GM18499 (cell line): ENCODE data around the gene RNF213.

Experiments
- ATAC-seq: cut with Tn5 transposase; IDR thresholded peaks from one replicate; pipeline ENCODE4 v1.9.1; 2021; ENCODE audit warnings: moderate number of reproducible peaks; ENCODE audit not compliant: insufficient read depth, unreplicated experiment

RNF213 gene

DNA sequence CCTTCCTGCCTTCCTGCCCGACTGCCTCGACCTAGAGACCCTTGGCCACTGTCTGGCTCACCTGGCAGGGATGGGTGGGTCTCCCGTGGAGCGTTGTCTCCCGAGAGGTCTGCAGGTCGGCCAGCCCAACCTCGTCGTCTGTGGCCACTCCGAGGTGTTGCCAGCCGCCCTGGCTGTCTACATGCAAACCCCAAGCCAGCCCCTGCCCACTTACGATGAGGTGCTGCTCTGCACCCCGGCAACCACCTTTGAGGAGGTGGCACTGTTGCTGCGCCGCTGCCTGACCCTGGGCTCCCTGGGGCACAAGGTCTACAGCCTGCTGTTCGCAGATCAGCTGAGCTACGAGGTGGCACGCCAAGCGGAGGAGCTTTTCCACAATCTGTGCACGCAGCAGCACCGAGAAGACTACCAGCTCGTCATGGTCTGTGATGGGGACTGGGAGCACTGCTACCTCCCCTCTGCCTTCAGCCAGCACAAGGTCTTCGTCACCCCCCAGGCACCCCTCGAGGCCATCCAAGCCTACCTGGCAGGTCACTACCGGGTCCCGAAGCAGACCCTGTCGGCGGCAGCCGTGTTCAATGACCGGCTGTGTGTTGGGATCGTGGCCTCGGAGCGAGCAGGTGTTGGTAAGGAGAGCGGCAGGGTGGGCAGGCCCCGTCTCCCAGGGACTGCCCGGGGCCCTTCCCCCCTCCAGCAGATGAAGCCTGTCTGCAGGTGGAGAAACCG is 79.2 kb downstream of the RNF213 start:
- no peak for ATAC-seq

DNA sequence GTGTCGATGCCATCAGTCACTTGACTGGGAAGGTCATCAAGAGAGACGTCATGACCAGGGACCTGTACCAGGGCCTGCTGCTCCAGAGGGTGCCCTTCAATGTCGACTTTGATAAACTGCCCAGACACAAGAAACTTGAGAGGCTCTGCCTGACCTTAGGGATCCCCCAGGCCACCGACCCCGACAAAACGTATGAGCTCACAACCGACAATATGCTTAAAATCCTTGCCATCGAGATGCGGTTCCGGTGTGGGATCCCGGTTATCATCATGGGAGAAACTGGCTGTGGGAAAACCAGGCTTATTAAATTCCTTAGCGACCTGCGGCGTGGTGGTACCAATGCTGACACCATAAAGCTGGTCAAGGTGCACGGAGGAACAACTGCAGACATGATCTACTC is 84.7 kb downstream of the RNF213 start:
- ATAC-seq = no peak

DNA sequence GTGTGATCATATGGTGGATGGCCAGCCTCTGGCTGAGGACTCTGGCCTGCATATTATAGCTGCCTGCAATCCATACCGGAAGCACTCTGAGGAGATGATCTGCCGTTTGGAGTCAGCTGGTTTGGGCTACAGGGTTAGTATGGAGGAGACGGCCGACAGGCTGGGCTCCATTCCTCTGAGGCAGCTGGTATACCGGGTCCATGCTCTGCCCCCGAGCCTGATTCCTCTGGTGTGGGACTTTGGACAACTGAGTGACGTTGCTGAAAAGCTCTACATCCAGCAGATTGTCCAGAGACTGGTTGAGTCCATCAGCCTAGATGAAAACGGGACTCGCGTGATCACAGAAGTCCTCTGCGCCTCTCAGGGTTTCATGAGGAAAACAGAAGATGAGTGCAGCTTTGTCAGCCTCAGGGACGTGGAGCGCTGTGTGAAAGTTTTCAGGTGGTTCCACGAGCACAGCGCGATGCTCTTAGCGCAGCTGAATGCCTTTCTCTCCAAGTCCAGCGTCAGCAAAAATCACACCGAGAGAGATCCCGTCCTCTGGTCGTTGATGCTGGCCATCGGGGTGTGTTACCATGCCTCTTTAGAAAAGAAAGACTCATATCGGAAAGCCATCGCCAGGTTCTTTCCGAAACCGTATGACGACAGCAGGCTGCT is 85.3 kb downstream of the RNF213 start:
- no peak for ATAC-seq

DNA sequence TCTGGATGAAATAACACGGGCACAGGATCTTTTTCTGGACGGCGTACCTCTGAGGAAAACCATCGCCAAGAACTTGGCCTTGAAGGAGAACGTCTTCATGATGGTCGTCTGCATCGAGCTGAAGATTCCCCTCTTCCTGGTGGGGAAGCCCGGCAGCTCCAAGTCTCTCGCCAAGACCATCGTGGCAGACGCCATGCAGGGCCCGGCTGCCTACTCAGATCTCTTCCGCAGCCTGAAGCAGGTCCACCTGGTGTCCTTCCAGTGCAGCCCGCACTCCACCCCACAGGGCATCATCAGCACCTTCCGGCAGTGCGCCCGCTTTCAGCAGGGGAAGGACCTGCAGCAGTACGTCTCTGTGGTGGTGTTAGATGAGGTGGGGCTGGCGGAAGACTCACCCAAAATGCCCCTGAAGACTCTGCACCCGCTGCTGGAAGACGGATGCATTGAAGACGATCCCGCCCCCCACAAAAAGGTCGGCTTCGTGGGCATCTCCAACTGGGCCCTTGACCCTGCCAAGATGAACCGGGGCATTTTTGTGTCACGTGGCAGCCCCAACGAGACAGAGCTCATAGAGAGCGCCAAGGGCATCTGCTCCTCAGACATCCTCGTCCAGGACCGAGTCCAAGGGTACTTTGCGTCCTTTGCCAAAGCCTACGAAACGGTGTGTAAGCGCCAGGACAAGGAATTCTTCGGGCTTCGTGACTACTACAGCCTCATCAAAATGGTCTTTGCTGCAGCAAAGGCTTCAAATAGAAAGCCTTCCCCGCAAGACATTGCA is 86.0 kb downstream of the RNF213 start:
- no peak for ATAC-seq

DNA sequence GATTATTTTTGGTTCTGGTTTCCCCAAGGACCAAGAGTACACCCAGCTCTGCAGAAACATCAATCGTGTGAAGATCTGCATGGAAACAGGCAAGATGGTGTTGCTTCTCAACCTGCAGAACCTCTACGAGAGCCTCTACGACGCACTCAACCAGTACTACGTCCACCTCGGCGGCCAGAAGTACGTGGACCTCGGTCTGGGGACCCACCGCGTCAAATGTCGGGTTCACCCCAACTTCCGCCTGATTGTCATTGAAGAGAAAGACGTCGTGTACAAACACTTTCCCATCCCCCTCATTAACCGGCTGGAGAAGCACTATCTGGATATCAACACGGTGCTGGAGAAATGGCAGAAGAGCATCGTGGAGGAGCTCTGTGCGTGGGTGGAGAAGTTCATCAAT is 86.9 kb downstream of the RNF213 start:
- no peak for ATAC-seq

DNA sequence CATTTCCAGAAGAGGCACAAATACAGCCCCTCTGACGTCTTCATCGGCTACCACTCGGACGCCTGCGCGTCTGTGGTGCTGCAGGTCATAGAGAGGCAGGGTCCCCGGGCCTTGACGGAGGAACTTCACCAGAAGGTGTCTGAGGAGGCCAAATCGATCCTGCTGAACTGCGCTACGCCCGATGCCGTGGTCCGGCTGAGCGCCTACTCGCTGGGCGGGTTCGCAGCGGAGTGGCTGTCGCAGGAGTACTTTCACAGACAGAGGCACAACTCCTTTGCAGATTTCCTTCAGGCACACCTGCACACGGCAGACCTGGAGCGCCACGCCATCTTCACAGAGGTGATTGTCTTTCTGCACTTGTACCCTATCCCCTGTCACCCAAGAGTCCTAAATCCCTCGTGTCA is 87.3 kb downstream of the RNF213 start:
- ATAC-seq = no peak

DNA sequence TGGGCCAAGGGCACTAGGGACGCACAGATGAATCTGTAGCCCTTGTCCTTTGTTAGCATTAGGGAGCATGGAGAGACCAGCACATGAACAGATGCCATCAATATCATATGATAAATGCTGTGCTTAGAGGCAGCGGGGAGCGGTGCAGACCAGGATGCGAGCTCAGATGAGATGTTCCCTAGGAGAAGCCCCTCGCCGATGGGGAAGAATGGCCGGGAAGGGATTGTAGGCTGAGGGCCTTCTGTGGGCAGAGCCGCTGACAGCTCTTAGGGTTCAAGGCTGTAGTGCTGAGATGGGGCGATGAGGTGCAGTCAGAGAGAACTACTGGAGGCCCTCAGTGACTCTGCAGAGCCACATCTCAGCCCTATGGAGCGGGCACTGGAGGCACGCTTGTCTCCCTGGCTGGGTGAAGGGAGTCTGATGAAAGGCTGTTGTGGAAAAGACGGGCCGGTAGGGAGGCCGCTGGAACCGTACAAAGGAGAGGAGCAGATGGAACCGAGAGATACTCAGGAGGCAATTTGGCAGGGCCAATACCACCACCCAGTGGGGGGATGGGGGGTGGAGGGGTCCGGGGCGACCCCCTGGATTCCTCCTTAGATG is 88.0 kb downstream of the RNF213 start:
- no peak for ATAC-seq

DNA sequence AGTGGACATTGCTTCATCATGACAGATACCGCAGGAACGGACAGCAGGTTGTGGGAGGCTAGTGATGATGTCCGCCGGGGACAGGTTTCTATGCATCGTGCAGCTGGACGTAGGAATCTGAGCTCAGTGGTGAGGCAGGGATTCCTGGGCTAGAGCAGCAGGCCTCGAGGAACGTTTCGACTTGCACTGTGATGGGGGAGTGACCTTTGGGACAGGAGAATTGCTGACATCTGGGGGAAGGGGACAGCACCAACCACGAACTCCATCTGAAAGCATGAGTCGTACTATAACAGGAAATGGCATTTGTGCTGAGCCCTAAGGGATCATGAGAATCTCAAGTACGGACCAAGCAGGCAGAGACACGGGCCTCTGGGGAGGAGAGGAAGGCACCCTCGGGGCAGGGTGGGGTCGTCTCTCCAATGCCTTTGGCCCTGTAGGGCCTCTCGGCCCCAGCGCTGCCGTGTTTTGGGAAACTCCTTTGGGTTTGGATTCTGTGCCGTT is 88.5 kb downstream of the RNF213 start:
- no peak for ATAC-seq

DNA sequence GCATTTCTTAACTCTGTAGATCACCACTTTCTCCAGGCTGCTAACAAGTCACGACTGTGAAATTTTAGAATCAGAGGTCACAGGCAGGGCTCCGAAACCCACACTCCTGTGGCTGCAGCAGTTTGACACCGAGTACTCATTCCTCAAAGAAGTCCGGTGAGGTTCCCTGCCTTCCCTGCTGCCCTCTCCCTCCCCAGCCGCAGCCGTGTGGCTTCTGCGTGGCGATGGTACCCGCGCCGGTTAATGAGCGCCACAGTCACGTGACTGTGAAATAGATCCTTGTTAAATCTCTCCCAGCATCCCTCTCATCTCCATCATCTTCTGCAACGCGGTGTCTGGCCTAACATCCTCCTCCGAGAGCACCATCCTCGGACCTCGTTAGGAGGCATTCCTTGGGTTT is 89.1 kb downstream of the RNF213 start:
- ATAC-seq = no peak

DNA sequence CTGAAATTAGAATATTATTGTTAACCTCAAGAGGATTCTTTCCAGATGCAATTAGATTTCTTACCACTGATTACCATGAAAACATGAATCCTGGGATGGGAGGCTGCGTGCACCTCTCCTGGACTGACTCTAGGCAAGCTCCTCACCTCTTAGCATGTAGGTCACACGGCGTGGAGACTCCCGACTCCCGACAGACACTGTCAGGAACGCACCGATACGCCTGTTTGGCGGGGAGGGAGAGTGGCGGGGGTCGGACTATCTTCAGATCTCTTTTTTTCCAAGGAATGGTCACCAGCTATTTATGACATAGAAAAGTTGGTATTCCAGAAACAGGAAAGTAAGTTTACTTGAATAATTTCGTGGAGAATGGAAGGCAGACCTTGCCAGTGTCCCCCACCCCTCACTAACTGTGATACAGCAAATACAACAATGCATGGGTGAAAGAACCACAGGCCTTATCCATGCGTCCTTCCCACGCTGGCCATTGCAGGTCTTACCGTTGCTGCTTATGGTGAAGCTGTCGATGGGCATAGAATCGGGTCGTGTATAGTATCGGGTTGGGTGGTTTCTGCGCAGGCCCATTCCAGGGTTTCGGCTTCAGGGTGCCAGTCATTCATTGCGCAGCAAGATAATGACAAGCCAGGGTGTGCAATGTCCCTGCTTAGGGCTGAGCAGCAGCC is 91.7 kb downstream of the RNF213 start:
- no peak for ATAC-seq

DNA sequence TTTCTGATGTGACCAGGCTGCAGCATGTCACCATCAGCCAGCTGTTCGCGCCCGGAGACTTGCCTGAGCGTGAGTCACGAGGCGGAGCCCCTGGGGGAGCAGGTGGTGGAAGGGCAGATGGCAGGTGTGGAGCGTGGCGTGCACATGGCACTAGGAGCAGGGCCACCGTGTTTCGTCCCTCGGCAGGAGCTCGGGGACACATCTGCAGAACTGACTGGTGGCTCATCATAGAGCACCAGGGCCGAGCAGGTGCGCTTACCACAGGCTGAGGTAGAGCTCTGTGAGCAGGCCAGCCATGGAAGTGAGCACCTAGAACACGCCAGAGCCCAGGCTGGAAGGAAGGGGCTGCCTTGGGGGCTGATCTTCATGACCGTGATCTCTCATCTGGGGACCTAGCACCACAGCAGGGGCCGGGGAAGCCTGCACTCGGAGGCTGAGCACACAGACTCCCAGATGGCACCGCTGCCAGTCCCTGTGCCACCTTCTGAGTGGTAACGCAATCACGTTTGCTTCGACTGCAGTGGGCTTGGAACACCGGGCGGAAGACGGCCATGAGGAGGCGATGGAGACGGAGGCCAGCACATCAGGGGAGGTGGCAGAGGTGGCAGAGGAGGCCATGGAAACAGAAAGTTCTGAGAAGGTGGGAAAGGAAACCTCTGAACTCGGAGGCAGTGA is 92.5 kb downstream of the RNF213 start:
- no peak for ATAC-seq

DNA sequence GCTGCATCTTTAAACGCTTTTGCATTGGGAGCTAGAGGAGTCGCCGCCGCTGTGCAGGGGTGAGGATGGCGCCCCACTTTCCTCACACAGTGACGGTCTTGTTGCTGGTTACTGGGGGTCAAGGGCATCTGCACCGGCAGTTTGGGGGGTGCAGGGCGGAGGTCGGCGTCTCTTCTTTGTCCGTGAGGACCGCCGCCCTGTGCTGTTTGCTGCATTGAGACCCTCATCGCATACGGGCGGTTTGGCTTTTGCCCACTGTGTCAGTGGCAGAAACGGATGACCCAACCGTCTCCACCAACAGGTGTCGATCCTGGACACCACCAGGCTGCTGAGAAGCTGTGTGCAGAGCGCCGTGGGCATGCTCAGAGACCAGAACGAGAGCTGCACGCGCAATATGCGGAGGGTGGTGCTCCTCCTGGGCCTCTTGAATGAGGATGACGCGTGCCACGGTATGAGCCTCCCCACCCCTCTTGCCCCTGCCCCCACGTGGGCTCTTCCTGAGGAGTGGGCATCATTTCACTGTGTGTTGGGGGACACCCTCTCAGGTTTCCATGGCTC is 93.1 kb downstream of the RNF213 start:
- ATAC-seq = no peak

DNA sequence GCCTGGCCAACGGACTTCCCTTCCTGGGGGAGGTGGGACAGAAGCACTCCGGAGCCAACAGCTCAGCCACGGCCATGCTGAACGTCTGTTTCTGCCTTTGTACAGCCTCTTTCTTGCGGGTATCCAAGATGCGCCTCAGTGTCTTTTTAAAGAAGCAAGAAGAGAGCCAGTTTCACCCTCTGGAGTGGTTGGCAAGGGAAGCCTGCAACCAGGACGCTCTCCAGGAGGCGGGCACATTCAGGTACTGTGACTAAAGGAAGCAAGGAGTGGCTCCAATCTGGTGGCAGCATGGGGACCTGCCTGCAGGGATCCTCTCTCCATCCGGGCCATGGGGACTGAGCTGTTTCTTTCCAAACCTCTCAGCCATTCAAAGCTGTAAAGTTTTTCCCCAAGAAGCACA is 93.7 kb downstream of the RNF213 start:
- no peak for ATAC-seq

DNA sequence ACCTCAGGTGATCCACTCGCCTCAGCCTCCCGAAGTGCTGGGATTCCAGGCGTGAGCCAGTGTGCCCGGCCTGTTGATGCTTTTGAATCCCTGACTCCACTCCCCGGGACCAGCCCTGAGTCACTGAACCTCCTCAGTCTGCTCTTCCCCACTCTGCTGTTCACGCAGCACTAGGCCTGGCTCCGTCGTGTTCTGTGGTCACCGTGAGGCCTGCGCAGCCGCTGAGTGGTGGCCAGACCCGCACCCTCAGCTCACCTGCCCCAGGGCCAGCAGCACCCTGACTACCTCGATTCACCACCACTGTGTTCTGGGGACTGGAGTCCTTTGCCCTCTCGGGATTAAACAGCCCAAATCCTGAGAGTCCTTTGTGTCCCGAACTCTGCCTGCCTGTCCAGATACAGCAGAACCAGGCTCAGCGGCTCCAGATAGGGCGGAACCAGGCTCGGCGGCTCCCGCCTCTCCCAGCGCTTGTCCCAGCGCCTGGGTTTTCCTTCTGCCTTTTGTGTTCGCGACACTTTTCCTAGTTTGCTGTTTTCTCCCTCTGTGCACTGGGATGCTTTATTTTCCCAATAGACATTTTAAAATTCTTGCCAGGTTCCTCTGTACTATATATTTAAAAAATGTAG is 95.7 kb downstream of the RNF213 start:
- no peak for ATAC-seq

DNA sequence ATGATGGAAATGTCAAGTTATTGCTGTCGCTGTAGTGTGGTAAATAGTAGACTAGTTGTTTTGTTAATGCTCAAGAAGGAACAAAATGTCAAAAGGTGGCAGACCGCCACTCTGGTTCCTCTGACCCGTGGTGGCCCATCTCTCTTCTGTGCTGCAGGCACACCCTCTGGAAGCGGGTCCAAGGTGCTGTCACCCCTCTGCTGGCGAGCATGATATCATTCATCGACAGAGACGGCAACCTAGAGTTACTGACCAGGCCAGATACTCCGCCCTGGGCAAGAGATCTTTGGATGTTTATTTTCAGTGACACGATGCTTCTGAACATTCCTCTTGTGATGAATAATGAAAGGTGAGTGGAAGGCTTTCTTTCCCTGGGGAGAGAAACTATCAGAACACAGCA is 97.5 kb downstream of the RNF213 start:
- ATAC-seq = no peak

DNA sequence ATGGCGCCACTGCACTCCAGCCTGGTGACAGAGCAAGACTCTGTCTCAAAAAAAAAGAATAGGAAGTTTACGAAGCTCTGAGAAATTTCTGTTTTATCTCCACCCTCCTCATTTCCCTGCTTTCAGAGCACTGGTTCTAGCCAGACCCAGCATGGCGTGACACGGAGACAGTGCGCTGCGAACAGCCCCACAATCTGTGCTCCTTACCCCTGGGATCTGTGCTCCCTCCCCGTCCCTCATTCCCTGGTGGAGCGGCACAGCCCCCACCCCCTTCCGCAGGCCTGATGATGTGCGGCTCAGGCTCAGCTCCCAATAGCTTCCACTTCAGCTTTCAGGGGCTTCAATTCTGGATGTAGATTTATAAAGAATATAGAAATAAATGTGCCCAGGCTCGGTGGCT is 98.2 kb downstream of the RNF213 start:
- ATAC-seq = no peak

DNA sequence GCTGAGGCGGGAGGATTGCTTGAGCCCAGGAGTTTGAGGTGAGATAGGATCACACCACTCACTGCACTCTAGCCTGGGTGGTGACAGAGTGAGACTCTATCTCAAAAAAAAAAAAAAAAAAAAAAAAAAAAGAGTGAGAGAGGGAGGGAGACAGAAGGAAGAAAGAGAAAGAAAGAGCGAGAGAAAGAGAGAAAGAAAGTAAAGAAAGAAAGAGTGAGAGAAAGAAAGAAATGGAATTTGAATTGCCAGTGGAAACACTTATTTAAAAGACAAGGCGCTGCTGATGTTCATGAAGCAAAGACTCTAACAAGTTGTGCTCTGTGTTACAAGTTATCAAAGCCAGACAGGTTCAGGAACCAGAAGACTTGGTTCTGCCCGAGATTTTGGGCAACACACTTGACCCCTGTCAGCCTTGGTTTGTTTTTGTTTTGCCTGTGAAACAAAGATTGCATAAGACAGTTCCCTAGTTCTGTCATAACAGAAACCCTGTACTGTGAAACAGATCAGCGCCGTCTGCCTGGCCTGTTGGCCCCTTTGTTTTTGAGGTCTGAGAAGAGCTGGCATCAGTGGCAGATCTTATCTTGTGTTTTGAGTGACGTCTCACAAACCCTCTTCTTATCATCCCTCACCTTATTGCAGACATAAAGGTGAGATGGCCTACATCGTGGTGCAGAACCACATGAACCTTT is 98.9 kb downstream of the RNF213 start:
- ATAC-seq = no peak

DNA sequence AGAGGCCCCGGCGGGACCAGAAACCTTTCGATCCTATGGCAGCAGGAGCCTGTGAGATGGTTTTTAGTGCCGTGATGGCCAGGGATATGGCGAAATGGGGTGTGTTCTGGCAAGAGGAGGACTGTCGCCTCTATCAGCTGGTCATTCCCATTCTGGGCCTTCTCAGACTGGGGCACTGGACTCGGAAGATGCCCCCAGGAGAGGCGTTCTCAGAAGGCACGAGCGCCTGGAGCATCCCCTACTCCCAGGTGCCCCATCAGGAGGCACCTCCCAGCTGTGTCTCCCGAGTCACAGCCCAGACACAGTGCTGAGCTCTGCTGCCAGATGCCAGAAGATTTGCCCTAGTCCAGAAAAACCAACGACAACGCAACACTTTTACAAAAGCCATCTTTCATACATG is 99.7 kb downstream of the RNF213 start:
- no peak for ATAC-seq
